ENCODE data around the gene SACM1L.

Gene SACM1L

DNA sequence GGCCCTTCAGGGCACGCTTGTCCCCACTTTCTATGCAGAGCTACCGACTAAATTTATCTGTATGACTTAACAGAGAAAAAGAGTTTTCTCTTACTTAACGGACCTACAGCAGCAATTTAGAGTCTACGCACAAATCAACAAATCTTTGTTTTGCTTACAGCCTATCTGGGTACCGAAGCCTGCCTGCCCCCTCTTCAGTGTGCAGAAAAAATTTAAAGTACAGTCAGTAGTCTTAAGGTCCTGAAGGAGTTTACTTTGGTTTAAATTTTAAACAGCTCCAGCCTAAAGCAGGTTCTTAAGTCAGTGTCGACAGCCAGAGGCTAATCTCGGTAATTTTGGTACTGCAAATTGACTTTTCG is 570 bp downstream of the SACM1L start:
- Histone ChIP-seq H3K27ac (ENCODE audit: extremely low read depth, low read depth, low read length) (peak overlapping the region; percentile 88), H3K9me3 (ENCODE audit: control insufficient read depth, insufficient read depth, low read depth, low read length) (no peaks in the 10 kb centered on the region), H3K4me1 (ENCODE audit: control insufficient read depth, insufficient read depth, low read length) (no peaks in the 10 kb centered on the region), H3K4me3 (ENCODE audit: low read depth, low read length) (peak overlapping the region; percentile 92), H3K36me3 (ENCODE audit: control insufficient read depth in 2 of 2, insufficient read depth in 1 of 2, low read length in 2 of 2) (peaks cover 0 to 26% of the 10 kb centered on the region in 2 experiments; a peak in 1 of 3 replicates)
- TF ChIP-seq OVOL3 (tag by site-specific recombination; IDR thresholded peaks at IDR 0.05), result no peak
- no peak for TF ChIP-seq HOXA7 (CRISPR knock-in tag; IDR thresholded peaks at IDR 0.05; ENCODE audit: borderline replicate concordance)
- no peak for TF ChIP-seq ZNF426 (tag by site-specific recombination; IDR thresholded peaks at IDR 0.05)
- no peak for TF ChIP-seq RBAK (tag by site-specific recombination; IDR thresholded peaks at IDR 0.05)
- TF ChIP-seq ZFHX2 (tag by site-specific recombination; conservative IDR thresholded peaks at IDR 0.05), result no peak
- TF ChIP-seq, protein P1, sequence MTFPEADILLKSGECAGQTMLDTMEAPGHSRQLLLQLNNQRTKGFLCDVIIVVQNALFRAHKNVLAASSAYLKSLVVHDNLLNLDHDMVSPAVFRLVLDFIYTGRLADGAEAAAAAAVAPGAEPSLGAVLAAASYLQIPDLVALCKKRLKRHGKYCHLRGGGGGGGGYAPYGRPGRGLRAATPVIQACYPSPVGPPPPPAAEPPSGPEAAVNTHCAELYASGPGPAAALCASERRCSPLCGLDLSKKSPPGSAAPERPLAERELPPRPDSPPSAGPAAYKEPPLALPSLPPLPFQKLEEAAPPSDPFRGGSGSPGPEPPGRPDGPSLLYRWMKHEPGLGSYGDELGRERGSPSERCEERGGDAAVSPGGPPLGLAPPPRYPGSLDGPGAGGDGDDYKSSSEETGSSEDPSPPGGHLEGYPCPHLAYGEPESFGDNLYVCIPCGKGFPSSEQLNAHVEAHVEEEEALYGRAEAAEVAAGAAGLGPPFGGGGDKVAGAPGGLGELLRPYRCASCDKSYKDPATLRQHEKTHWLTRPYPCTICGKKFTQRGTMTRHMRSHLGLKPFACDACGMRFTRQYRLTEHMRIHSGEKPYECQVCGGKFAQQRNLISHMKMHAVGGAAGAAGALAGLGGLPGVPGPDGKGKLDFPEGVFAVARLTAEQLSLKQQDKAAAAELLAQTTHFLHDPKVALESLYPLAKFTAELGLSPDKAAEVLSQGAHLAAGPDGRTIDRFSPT (tag by site-specific recombination; IDR thresholded peaks at IDR 0.05), result no peak
- no peak for TF ChIP-seq ZNF670 (tag by site-specific recombination; IDR thresholded peaks at IDR 0.05; ENCODE audit: low read depth)
- TF ChIP-seq, protein P2, sequence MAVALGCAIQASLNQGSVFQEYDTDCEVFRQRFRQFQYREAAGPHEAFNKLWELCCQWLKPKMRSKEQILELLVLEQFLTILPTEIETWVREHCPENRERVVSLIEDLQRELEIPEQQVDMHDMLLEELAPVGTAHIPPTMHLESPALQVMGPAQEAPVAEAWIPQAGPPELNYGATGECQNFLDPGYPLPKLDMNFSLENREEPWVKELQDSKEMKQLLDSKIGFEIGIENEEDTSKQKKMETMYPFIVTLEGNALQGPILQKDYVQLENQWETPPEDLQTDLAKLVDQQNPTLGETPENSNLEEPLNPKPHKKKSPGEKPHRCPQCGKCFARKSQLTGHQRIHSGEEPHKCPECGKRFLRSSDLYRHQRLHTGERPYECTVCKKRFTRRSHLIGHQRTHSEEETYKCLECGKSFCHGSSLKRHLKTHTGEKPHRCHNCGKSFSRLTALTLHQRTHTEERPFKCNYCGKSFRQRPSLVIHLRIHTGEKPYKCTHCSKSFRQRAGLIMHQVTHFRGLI (tag by site-specific recombination; IDR thresholded peaks at IDR 0.05), result no peak
- CTCF ChIA-PET, result interaction anchor here (0.5 to 1.7 kb wide), 4 partner anchors 30 to 1788 kb away, joined by 3 to 4 read pairs (median 3); no protein-coding TSS in a partner anchor
- POLR2A ChIA-PET, result interaction anchor here (0.8 to 1.7 kb wide), 4 partner anchors 13 to 95 kb away, joined by 3 read pairs; partner anchors contain the start of gene LIMD1

GRCh38 chr3:45690336-45691035 is 1.3 kb downstream of the SACM1L start:
- CTCF ChIA-PET, result interaction anchor here (1.1 to 1.7 kb wide), 2 partner anchors 31 to 34 kb away, joined by 3 to 4 read pairs; no protein-coding TSS in a partner anchor
- peaks cover 0 to 28% of the 10 kb centered on the region in 2 experiments; a peak in 1 of 3 replicates for H3K36me3 ChIP-seq (ENCODE audit: control insufficient read depth in 2 of 2, insufficient read depth in 1 of 2, low read length in 2 of 2)
- H3K4me3 ChIP-seq (ENCODE audit: low read depth, low read length), result peak overlapping the region; percentile 92
- H3K27ac ChIP-seq (ENCODE audit: extremely low read depth, low read depth, low read length), result no peak overlapping the region; the same call in 1 of the 2 replicates
- no peak for TF ChIP-seq ZNF473 (tag by site-specific recombination; IDR thresholded peaks at IDR 0.05)
- peak; percentile 20; the same call in 1 of the 2 replicates for TF ChIP-seq ZNF600 (tag by site-specific recombination; IDR thresholded peaks at IDR 0.05)
- peak; percentile 30; the same call in 1 of the 2 replicates for TF ChIP-seq PRDM1 (tag by site-specific recombination; IDR thresholded peaks at IDR 0.05)
- TF ChIP-seq ZBTB20 (tag by site-specific recombination; IDR thresholded peaks at IDR 0.05), result peak; percentile 12; the same call in 1 of the 2 replicates
- TF ChIP-seq ZNF23 (tag by site-specific recombination; IDR thresholded peaks at IDR 0.05; ENCODE audit: borderline replicate concordance), result no peak
- POLR2A ChIA-PET, result interaction anchor here (1.4 kb wide), 1 partner anchor 11 kb away, joined by 3 read pairs; no protein-coding TSS in a partner anchor
- no peaks in the 10 kb centered on the region for H3K9me3 ChIP-seq (ENCODE audit: control insufficient read depth, insufficient read depth, low read depth, low read length)
- no peaks in the 10 kb centered on the region for H3K4me1 ChIP-seq (ENCODE audit: control insufficient read depth, insufficient read depth, low read length)

GRCh38 chr3:45691842-45692241 is 2.6 kb downstream of the SACM1L start:
- Histone ChIP-seq H3K4me3 (ENCODE audit: low read depth, low read length) (no peak overlapping the region), H3K4me1 (ENCODE audit: control insufficient read depth, insufficient read depth, low read length) (no peaks in the 10 kb centered on the region), H3K27ac (ENCODE audit: extremely low read depth, low read depth, low read length) (no peak overlapping the region), H3K36me3 (ENCODE audit: control insufficient read depth in 2 of 2, insufficient read depth in 1 of 2, low read length in 2 of 2) (peaks cover 0 to 30% of the 10 kb centered on the region in 2 experiments; a peak in 1 of 3 replicates), H3K9me3 (ENCODE audit: control insufficient read depth, insufficient read depth, low read depth, low read length) (no peaks in the 10 kb centered on the region)
- POLR2A ChIA-PET, result interaction anchor here (1.4 kb wide), 1 partner anchor 10 kb away, joined by 3 read pairs; no protein-coding TSS in a partner anchor
- CTCF ChIA-PET, result no interaction called here
- TF ChIP-seq ZNF280C (tag by site-specific recombination; IDR thresholded peaks at IDR 0.05) (no peak), ZNF776 (tag by site-specific recombination; IDR thresholded peaks at IDR 0.05; ENCODE audit: borderline replicate concordance) (no peak), GLIS1 (tag by site-specific recombination; IDR thresholded peaks at IDR 0.05) (no peak), ZNF670 (tag by site-specific recombination; IDR thresholded peaks at IDR 0.05; ENCODE audit: low read depth) (no peak), ZBTB7A (tag by site-specific recombination; IDR thresholded peaks at IDR 0.05; ENCODE audit: low read depth) (no peak), HOXD13 (CRISPR knock-in tag; IDR thresholded peaks at IDR 0.05; ENCODE audit: borderline replicate concordance) (no peak)
- TF ChIP-seq, protein P1 (tag by site-specific recombination; IDR thresholded peaks at IDR 0.05), result no peak
- TF ChIP-seq, protein P3, sequence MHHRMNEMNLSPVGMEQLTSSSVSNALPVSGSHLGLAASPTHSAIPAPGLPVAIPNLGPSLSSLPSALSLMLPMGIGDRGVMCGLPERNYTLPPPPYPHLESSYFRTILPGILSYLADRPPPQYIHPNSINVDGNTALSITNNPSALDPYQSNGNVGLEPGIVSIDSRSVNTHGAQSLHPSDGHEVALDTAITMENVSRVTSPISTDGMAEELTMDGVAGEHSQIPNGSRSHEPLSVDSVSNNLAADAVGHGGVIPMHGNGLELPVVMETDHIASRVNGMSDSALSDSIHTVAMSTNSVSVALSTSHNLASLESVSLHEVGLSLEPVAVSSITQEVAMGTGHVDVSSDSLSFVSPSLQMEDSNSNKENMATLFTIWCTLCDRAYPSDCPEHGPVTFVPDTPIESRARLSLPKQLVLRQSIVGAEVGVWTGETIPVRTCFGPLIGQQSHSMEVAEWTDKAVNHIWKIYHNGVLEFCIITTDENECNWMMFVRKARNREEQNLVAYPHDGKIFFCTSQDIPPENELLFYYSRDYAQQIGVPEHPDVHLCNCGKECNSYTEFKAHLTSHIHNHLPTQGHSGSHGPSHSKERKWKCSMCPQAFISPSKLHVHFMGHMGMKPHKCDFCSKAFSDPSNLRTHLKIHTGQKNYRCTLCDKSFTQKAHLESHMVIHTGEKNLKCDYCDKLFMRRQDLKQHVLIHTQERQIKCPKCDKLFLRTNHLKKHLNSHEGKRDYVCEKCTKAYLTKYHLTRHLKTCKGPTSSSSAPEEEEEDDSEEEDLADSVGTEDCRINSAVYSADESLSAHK (tag by site-specific recombination; IDR thresholded peaks at IDR 0.05), result no peak

All from HEK293 (cell line).